Inflammatory macrophage treated with lipopolysaccharide for 1 hour (primary cell): Measurements from ENCODE around the gene ACP2.
"Not testable (repeated sequence)": the region's sequence is repeated elsewhere in the genome, so short reads cannot be mapped to it uniquely, and the experiment has no call there.

ENCODE experiments used
- DNase-seq, 2 donors: peaks; one replicate each; pipeline ENCODE4 v3.0.0-alpha.2; 2020 to 2022

The ACP2 gene

GRCh38 chr11:47241841-47242301 lies 6.7 kb downstream of the ACP2 start:
- peak; percentile 70 to 99 for DNase-seq

- DNase-seq = no peak
These were observed 8.8 kb downstream of the ACP2 start for GRCh38 chr11:47239852-47240251.

GRCh38 chr11:47236482-47236881 lies 12.1 kb downstream of the ACP2 start:
- DNase-seq = no peak

- no peak for DNase-seq
These were observed 13.5 kb downstream of the ACP2 start for GRCh38 chr11:47235163-47235562.

- no peak for DNase-seq
These were observed 13.9 kb downstream of the ACP2 start for GRCh38 chr11:47234669-47235100.

GRCh38 chr11:47233989-47234668 lies 14.5 kb downstream of the ACP2 start:
- DNase-seq = peak; percentile 55 to 56

GRCh38 chr11:47233051-47233450 lies 15.6 kb downstream of the ACP2 start:
- no peak for DNase-seq

- DNase-seq = no peak
These were observed 19.5 kb downstream of the ACP2 start for GRCh38 chr11:47229161-47229560.

- DNase-seq = peak; percentile 46
These were observed 22.8 kb downstream of the ACP2 start for GRCh38 chr11:47225552-47226400.

- no peak for DNase-seq
These were observed 25.9 kb downstream of the ACP2 start for GRCh38 chr11:47222696-47223095.

GRCh38 chr11:47220401-47220821 lies 28.2 kb downstream of the ACP2 start:
- DNase-seq = no peak

GRCh38 chr11:47216121-47216798 lies 32.4 kb downstream of the ACP2 start:
- DNase-seq = peak; percentile 14 to 26

GRCh38 chr11:47215366-47215910 lies 33.2 kb downstream of the ACP2 start:
- no peak for DNase-seq

- peak; percentile 90 to 91 for DNase-seq
These were observed 34.6 kb downstream of the ACP2 start for GRCh38 chr11:47213950-47214565.

GRCh38 chr11:47212938-47213337 lies 35.7 kb downstream of the ACP2 start:
- no peak for DNase-seq

- DNase-seq = no peak
These were observed 40.0 kb downstream of the ACP2 start for GRCh38 chr11:47208628-47209027.

- not testable (repeated sequence) for DNase-seq
These were observed 40.5 kb downstream of the ACP2 start for GRCh38 chr11:47208008-47208552.

- DNase-seq = no peak
These were observed 41.2 kb downstream of the ACP2 start for GRCh38 chr11:47207459-47207858.

- DNase-seq = not testable (repeated sequence)
These were observed 42.0 kb downstream of the ACP2 start for GRCh38 chr11:47206577-47206976.

- no peak for DNase-seq
These were observed 44.0 kb downstream of the ACP2 start for GRCh38 chr11:47204637-47204989.

- DNase-seq = no peak
These were observed 46.0 kb downstream of the ACP2 start for GRCh38 chr11:47202576-47202975.

GRCh38 chr11:47201015-47201414 lies 47.6 kb downstream of the ACP2 start:
- DNase-seq = no peak
